ENCODE measurements around the gene DMBX1. TPM values are rescaled to one million over a fixed set of nuclear protein-coding genes. Genes with fewer than 3 reads are reported as not detected.

The DMBX1 gene
- total RNA-seq, 2 donors from 2014 or later, result 5.7 to 16.6 TPM

DNA sequence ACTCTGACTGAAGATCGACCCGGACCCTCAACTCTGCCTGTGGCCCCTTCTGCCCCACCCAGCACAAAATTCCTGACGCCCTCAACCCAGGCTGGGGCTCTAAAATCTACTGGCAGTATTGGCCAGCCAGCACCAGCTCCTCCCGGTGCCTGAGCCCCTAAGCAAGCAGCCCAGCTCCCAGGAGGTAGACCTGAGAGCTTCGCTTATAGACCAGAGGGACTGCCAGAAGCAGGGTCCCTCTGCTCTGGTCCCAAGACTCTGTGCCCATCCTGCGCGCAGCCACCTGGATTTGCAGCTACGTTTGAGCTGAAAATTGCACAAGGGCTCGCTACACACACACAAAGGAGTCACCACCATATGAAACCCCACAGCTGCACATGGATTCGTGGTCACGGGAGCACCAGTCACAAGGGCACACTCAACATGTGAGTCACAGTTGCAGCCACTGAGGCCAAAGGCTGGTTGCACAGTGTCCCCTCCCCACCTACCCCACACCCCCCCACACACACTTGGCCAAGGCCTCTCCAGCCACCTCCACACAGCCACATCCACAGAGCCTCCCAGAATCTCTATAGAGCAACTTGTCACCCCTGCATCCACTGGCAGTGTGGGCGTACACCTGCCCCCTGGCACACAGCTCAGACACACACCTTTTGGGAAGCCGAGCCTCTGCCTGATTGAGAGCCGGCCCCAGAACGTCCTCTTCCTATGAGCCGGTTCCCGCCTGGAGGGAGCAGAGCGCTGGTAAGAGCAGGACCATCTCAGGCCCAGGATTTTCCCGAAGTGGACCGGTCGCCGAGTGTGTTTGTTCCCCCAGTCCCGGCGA lies 1.1 kb upstream of the DMBX1 start:
- WGBS, 2 experiments (ENCODE audit: insufficient coverage in 1 of 2, insufficient read length in 1 of 2), result 10 to 15% methylated on average over 12 to 24 of the region's 24 CpGs
- DNase-seq, result peak; percentile 82

DNA sequence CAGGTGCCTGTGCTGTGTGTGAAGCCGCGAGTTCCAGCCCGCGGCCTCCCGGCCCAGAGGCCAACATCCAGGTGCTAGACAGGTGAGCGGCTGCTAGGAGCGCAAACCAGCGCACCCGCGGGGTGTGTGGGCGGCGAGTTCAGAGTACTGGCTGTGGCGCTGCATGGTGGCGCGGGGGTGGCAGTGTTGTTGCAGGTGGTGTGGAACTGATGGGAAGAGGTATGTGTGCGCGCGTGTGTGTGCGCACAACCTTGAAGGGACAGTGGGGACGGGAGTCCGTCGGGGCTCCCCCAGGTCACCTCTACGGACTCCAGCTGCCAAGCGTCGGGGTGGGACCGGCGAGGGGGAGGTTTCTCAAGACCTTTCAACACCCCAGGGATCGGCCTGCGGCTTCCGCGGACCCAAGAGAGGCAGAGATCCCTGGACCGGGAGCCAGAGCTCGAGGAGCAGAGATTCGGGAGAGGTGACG lies 433 bp upstream of the DMBX1 start:
- Mint-ChIP-seq H3K36me3 (ENCODE audit: low read depth) (no peaks in the 10 kb centered on the region), H3K9me3 (no peaks in the 10 kb centered on the region), H3K27ac (peak overlapping the region; percentile 22), H3K4me1 (peaks cover 57% of the 10 kb centered on the region), H3K4me3 (peak overlapping the region; percentile 60), H3K27me3 (ENCODE audit: insufficient read depth) (peaks cover 99% of the 10 kb centered on the region)
- Histone ChIP-seq H3K36me3 (ENCODE audit: control insufficient read depth, insufficient read depth, low read length) (no peaks in the 10 kb centered on the region), H3K27me3 (ENCODE audit: control insufficient read depth, insufficient read depth, low read length, poor library complexity, severe bottlenecking) (peaks cover 100% of the 10 kb centered on the region), H3K4me1 (ENCODE audit: control insufficient read depth, insufficient read depth, low read length) (peaks cover 6% of the 10 kb centered on the region), H3K9me3 (ENCODE audit: control insufficient read depth, low read length) (no peaks in the 10 kb centered on the region), H3K9ac (ENCODE audit: extremely low read depth, low read length, poor library complexity, severe bottlenecking) (no peak overlapping the region), H3K4me3 (ENCODE audit: low read length) (peak overlapping the region; percentile 77), H3K27ac (ENCODE audit: low read depth, low read length) (no peak overlapping the region)
- WGBS, 2 experiments (ENCODE audit: insufficient coverage in 1 of 2, insufficient read length in 1 of 2), result 0 to 2% methylated on average over 21 to 35 of the region's 35 CpGs
- TF ChIP-seq, protein P1, sequence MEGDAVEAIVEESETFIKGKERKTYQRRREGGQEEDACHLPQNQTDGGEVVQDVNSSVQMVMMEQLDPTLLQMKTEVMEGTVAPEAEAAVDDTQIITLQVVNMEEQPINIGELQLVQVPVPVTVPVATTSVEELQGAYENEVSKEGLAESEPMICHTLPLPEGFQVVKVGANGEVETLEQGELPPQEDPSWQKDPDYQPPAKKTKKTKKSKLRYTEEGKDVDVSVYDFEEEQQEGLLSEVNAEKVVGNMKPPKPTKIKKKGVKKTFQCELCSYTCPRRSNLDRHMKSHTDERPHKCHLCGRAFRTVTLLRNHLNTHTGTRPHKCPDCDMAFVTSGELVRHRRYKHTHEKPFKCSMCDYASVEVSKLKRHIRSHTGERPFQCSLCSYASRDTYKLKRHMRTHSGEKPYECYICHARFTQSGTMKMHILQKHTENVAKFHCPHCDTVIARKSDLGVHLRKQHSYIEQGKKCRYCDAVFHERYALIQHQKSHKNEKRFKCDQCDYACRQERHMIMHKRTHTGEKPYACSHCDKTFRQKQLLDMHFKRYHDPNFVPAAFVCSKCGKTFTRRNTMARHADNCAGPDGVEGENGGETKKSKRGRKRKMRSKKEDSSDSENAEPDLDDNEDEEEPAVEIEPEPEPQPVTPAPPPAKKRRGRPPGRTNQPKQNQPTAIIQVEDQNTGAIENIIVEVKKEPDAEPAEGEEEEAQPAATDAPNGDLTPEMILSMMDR (conservative IDR thresholded peaks at IDR 0.05), result no peak
- no peak for DNase-seq

More for the DNA sequence above, 1.1 kb upstream of the DMBX1 start:
- TF ChIP-seq, protein P1 (conservative IDR thresholded peaks at IDR 0.05), result no peak
- Mint-ChIP-seq H3K4me1 (peaks cover 51% of the 10 kb centered on the region), H3K36me3 (ENCODE audit: low read depth) (no peaks in the 10 kb centered on the region), H3K4me3 (peak overlapping the region; percentile 60), H3K9me3 (no peaks in the 10 kb centered on the region), H3K27me3 (ENCODE audit: insufficient read depth) (peaks cover 99% of the 10 kb centered on the region), H3K27ac (no peak overlapping the region)
- Histone ChIP-seq H3K4me3 (ENCODE audit: low read length) (peak overlapping the region; percentile 77), H3K4me1 (ENCODE audit: control insufficient read depth, insufficient read depth, low read length) (peaks cover 6% of the 10 kb centered on the region), H3K36me3 (ENCODE audit: control insufficient read depth, insufficient read depth, low read length) (no peaks in the 10 kb centered on the region), H3K9ac (ENCODE audit: extremely low read depth, low read length, poor library complexity, severe bottlenecking) (no peak overlapping the region), H3K27me3 (ENCODE audit: control insufficient read depth, insufficient read depth, low read length, poor library complexity, severe bottlenecking) (peaks cover 100% of the 10 kb centered on the region), H3K27ac (ENCODE audit: low read depth, low read length) (no peak overlapping the region), H3K9me3 (ENCODE audit: control insufficient read depth, low read length) (no peaks in the 10 kb centered on the region)

DNA sequence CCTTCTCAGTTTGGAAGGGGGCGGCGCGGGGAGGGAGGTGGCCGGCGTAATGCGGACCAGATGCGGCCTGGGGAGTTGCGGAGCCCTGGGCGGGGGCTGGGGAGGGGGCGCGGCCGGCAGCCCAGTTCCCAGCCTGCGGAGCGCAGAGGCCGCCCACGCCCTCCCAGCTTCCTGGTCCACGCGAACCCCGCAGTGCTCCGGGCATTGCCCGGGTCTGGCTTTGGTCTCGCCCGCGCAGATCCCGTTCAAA lies 695 bp downstream of the DMBX1 start:
- Mint-ChIP-seq H3K36me3 (ENCODE audit: low read depth) (no peaks in the 10 kb centered on the region), H3K4me3 (peak overlapping the region; percentile 60), H3K9me3 (no peaks in the 10 kb centered on the region), H3K27ac (no peak overlapping the region), H3K27me3 (ENCODE audit: insufficient read depth) (peaks cover 99% of the 10 kb centered on the region), H3K4me1 (peaks cover 60% of the 10 kb centered on the region)
- DNase-seq, result no peak
- peaks cover 100% of the 10 kb centered on the region for H3K27me3 ChIP-seq (ENCODE audit: control insufficient read depth, insufficient read depth, low read length, poor library complexity, severe bottlenecking)
- peak overlapping the region; percentile 77 for H3K4me3 ChIP-seq (ENCODE audit: low read length)
- H3K9me3 ChIP-seq (ENCODE audit: control insufficient read depth, low read length), result no peaks in the 10 kb centered on the region
- H3K4me1 ChIP-seq (ENCODE audit: control insufficient read depth, insufficient read depth, low read length), result peaks cover 6% of the 10 kb centered on the region
- no peak overlapping the region for H3K9ac ChIP-seq (ENCODE audit: extremely low read depth, low read length, poor library complexity, severe bottlenecking)
- 0 to 1% methylated on average over 7 to 25 of the region's 25 CpGs for WGBS, 2 experiments (ENCODE audit: insufficient coverage in 1 of 2, insufficient read length in 1 of 2)
- TF ChIP-seq, protein P1 (conservative IDR thresholded peaks at IDR 0.05), result no peak
- H3K36me3 ChIP-seq (ENCODE audit: control insufficient read depth, insufficient read depth, low read length), result no peaks in the 10 kb centered on the region
- H3K27ac ChIP-seq (ENCODE audit: low read depth, low read length), result no peak overlapping the region

Measured in endodermal cell (in vitro differentiated cells).